ENCODE measurements around the gene CFAP157. TPM values are rescaled to one million over a fixed set of nuclear protein-coding genes. Genes with fewer than 3 reads are reported as not detected.

CFAP157 gene
- polyA plus RNA-seq (ENCODE audit: insufficient read length in 4 of 4): 1 to 10 TPM; 1.4 to 8.0 (median 3.9) TPM

- no peak for DNase-seq (ENCODE audit: low read depth in 4 of 4, low spot score in 3 of 4)
Measured at GRCh38 chr9:127706836-127707241, at the start of gene CFAP157. CFAP157 (plus strand) TSS chr9:127706988; CDS start chr9:127707032, 44 bp downstream.

- no peak for DNase-seq (ENCODE audit: low read depth in 4 of 4, low spot score in 3 of 4)
Measured at GRCh38 chr9:127658428-127658827, 48.4 kb upstream of the CFAP157 start.

- no peak for DNase-seq (ENCODE audit: low read depth in 4 of 4, low spot score in 3 of 4)
Measured at GRCh38 chr9:127660886-127661741, 45.7 kb upstream of the CFAP157 start.

- DNase-seq (ENCODE audit: low read depth in 4 of 4, low spot score in 3 of 4): no peak
Measured at GRCh38 chr9:127662617-127663016, 44.2 kb upstream of the CFAP157 start.

GRCh38 chr9:127664324-127664677 is 42.5 kb upstream of the CFAP157 start:
- no peak for DNase-seq (ENCODE audit: low read depth in 4 of 4, low spot score in 3 of 4)

GRCh38 chr9:127664678-127665507 is 41.9 kb upstream of the CFAP157 start:
- DNase-seq (ENCODE audit: low read depth in 4 of 4, low spot score in 3 of 4): no peak

GRCh38 chr9:127667127-127667844 is 39.5 kb upstream of the CFAP157 start:
- DNase-seq (ENCODE audit: low read depth in 4 of 4, low spot score in 3 of 4): no peak

GRCh38 chr9:127667906-127668305 is 38.9 kb upstream of the CFAP157 start:
- DNase-seq (ENCODE audit: low read depth in 4 of 4, low spot score in 3 of 4): no peak

GRCh38 chr9:127673234-127673633 is 33.6 kb upstream of the CFAP157 start:
- no peak for DNase-seq (ENCODE audit: low read depth in 4 of 4, low spot score in 3 of 4)

- DNase-seq (ENCODE audit: low read depth in 4 of 4, low spot score in 3 of 4): no peak
Measured at GRCh38 chr9:127676638-127677037, 30.1 kb upstream of the CFAP157 start.

GRCh38 chr9:127679506-127679905 is 27.3 kb upstream of the CFAP157 start:
- no peak for DNase-seq (ENCODE audit: low read depth in 4 of 4, low spot score in 3 of 4)

GRCh38 chr9:127680226-127680625 is 26.6 kb upstream of the CFAP157 start:
- DNase-seq (ENCODE audit: low read depth in 4 of 4, low spot score in 3 of 4): no peak

GRCh38 chr9:127680846-127681245 is 25.9 kb upstream of the CFAP157 start:
- no peak for DNase-seq (ENCODE audit: low read depth in 4 of 4, low spot score in 3 of 4)

GRCh38 chr9:127682351-127683136 is 24.2 kb upstream of the CFAP157 start:
- DNase-seq (ENCODE audit: low read depth in 4 of 4, low spot score in 3 of 4): no peak

GRCh38 chr9:127683723-127684122 is 23.1 kb upstream of the CFAP157 start:
- no peak for DNase-seq (ENCODE audit: low read depth in 4 of 4, low spot score in 3 of 4)

GRCh38 chr9:127684576-127684975 is 22.2 kb upstream of the CFAP157 start:
- DNase-seq (ENCODE audit: low read depth in 4 of 4, low spot score in 3 of 4): no peak

GRCh38 chr9:127686461-127687393 is 20.1 kb upstream of the CFAP157 start:
- no peak for DNase-seq (ENCODE audit: low read depth in 4 of 4, low spot score in 3 of 4)

- no peak for DNase-seq (ENCODE audit: low read depth in 4 of 4, low spot score in 3 of 4)
Measured at GRCh38 chr9:127689329-127690000, 17.3 kb upstream of the CFAP157 start.

GRCh38 chr9:127690735-127691134 is 16.1 kb upstream of the CFAP157 start:
- DNase-seq (ENCODE audit: low read depth in 4 of 4, low spot score in 3 of 4): no peak
